ENCODE data around the gene DNAJC4. TPM values are rescaled to one million over a fixed set of nuclear protein-coding genes. Genes with fewer than 3 reads are reported as not detected.

The DNAJC4 gene
- total and polyA plus RNA-seq, 2 of the 8 experiments (the other 6 are each of a cell fraction or from before 2014, with no cell fraction given) = 14.6 to 31.0 TPM

DNA sequence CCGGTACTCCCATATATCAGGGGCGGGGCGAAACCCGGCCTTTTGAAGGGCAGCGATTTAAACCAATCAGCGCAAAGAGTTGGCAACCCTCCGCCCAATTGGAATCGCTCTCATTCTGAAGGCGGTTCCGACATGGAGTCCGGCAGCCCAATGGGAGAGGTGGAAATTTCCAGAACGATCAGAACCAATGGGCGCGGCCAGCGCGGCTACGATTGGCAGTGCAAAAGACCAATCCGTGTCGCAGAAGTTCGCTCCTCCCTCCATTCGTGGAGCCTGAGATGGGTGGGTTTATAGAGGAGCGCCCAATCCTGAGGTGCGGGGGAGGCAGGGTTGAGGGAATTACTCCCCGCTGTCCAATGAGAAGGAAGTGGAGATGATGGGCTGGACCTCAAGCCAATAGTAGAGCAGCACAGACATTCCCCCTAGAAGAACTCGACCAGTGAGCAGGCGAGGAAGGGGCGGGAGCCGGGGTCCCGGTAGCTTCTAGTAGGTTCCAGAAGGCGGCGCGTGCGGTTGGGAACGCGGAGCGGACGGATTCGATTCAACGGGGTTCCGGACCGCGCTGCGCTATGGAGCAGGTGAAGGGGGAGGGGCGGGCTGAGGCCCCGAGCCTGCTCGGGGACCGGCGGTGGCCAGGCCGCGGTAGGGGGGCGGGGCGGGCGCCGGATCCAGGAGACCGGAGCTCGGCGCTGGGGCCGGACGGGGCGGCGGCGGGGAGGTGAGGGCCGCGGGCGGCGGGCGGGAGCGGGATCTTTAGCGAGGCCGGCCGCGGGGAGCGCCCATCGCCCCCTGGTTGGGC lies 44.5 kb upstream of the DNAJC4 start, which contains the start of gene STIP1 (continued):
- TF ChIP-seq RBBP5 (IDR thresholded peaks at IDR 0.05; ENCODE audit: borderline replicate concordance, low read depth, low read length) = no peak
- no peak for TF ChIP-seq RXRA (IDR thresholded peaks at IDR 0.05; ENCODE audit: insufficient read depth, low read depth, low read length)
- TF ChIP-seq SAP30 (IDR thresholded peaks at IDR 0.05; ENCODE audit: insufficient read depth, insufficient replicate concordance, low read length) = no peak
- TF ChIP-seq TAF1 (IDR thresholded peaks at IDR 0.05; ENCODE audit: low read depth, low read length) = peak; percentile 63
- peak; percentile 98 for TF ChIP-seq SP2 (IDR thresholded peaks at IDR 0.05; ENCODE audit: low read length)
- no peak for TF ChIP-seq SIX5 (IDR thresholded peaks at IDR 0.05; ENCODE audit: low read depth, low read length)
- peak; percentile 86; the same call in 1 of the 2 replicates for TF ChIP-seq SP4 (IDR thresholded peaks at IDR 0.05; ENCODE audit: low read length)
- TF ChIP-seq GTF2F1 (IDR thresholded peaks at IDR 0.05; ENCODE audit: borderline replicate concordance, low read depth, low read length) = no peak
- TF ChIP-seq RNF2 (IDR thresholded peaks at IDR 0.05; ENCODE audit: borderline replicate concordance, low read depth, low read length, missing control alignments, poor library complexity, severe bottlenecking) = no peak
- TF ChIP-seq BACH1 (IDR thresholded peaks at IDR 0.05; ENCODE audit: low read length) = no peak
- peak; percentile 87; the same call in 1 of the 2 replicates for TF ChIP-seq POLR2AphosphoS5 (IDR thresholded peaks at IDR 0.05; ENCODE audit: low read depth, low read length)
- no peak for TF ChIP-seq CTBP2 (IDR thresholded peaks at IDR 0.05; ENCODE audit: borderline replicate concordance, insufficient read depth, insufficient read length, low read length)
- TF ChIP-seq, protein P1, sequence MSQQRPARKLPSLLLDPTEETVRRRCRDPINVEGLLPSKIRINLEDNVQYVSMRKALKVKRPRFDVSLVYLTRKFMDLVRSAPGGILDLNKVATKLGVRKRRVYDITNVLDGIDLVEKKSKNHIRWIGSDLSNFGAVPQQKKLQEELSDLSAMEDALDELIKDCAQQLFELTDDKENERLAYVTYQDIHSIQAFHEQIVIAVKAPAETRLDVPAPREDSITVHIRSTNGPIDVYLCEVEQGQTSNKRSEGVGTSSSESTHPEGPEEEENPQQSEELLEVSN (IDR thresholded peaks at IDR 0.05) = peak; percentile 81
- TF ChIP-seq EZH2 (IDR thresholded peaks at IDR 0.05; ENCODE audit: low read depth, low read length, severe bottlenecking) = no peak
- TF ChIP-seq SP1 (IDR thresholded peaks at IDR 0.05; ENCODE audit: low read depth, low read length) = peak; percentile 99
- TF ChIP-seq RAD21 (IDR thresholded peaks at IDR 0.05 in 1 of 2, conservative IDR thresholded peaks at IDR 0.05 in 1 of 2; ENCODE audit: low read depth in 2 of 2, low read length in 2 of 2) = peak in 1 of 2 experiments; percentile 23; a peak in 1 of 4 replicates
- peak; percentile 45; the same call in 1 of the 2 replicates for TF ChIP-seq CREB1 (IDR thresholded peaks at IDR 0.05)
- TF ChIP-seq CHD2 (IDR thresholded peaks at IDR 0.05; ENCODE audit: low read length) = peak; percentile 97
- TF ChIP-seq RFX5 (IDR thresholded peaks at IDR 0.05; ENCODE audit: borderline replicate concordance, low read depth, low read length) = no peak
- TF ChIP-seq CHD1 (IDR thresholded peaks at IDR 0.05; ENCODE audit: low read depth, low read length) = no peak
- TF ChIP-seq SUZ12 (IDR thresholded peaks at IDR 0.05; ENCODE audit: low read length) = no peak
- TF ChIP-seq YY1 (IDR thresholded peaks at IDR 0.05; ENCODE audit: low read depth, low read length) = 0 out of 2 replicates have a peak, but pooled peaks have one; percentile 8
- 0 out of 3 replicates have a peak, but pooled peaks of 1 of the 2 experiments have one; percentile 9 for TF ChIP-seq EP300 (IDR thresholded peaks at IDR 0.05; ENCODE audit: borderline replicate concordance in 1 of 2, low read depth in 2 of 2, low read length in 2 of 2)

Measured in H1 (cell line).